SK-N-SH (cell line): ENCODE results near the gene GPX5. TPM values are rescaled to one million over a fixed set of nuclear protein-coding genes. Genes with fewer than 3 reads are reported as not detected.

Source experiments
- CTCF ChIA-PET: fragments of 300-600, 350-600 bp; formaldehyde crosslinking; extraction: SDS; loops from one replicate; lab custom pipeline; 2021; lab: Yijun Ruan, JAX
- POLR2A ChIA-PET: fragments of 350-600 bp; sonication (Branson Sonifier 250); formaldehyde crosslinking; extraction: SDS; loops from one replicate; lab custom pipeline; 2020; ENCODE audit warnings: antibody characterized with exemption, inconsistent platforms; lab: Yijun Ruan, JAX
- DNase-seq: peaks from one replicate; pipeline ENCODE4 v3.0.0; 2012
- H2AFZ ChIP-seq: fragments of 200-600 bp; sonication (generic); 2 replicates; pipeline ENCODE4 v1.8.1; 2016; ENCODE audit warnings: antibody characterized with exemption, mild to moderate bottlenecking, low read depth
- H3F3A ChIP-seq: fragments of 200-600 bp; sonication (generic); replicated peaks from 2 replicates; pipeline ENCODE3; 2016; ENCODE audit warnings: antibody characterized with exemption, mild to moderate bottlenecking; ENCODE audit not compliant: insufficient read depth
- H3K27ac ChIP-seq, 2 experiments: fragments of 200-500 bp in 1 of 2; fragments of 200-600 bp in 1 of 2; sonication (Bioruptor generic) in 1 of 2; sonication (generic), shearing (Covaris generic) in 1 of 2; 2 replicates each; pipeline versions ENCODE4 v1.5.1 to v1.6.1; 2014 to 2016; ENCODE audit warnings: low read depth in 2 of 2, inconsistent platforms in 1 of 2, low read length in 1 of 2, mild to moderate bottlenecking in 1 of 2, mixed read lengths in 1 of 2
- H3K27me3 ChIP-seq: fragments of 200-600 bp; sonication (generic), shearing (Covaris generic); 2 replicates; pipeline ENCODE4 v1.6.1; 2016; ENCODE audit warnings: mixed run types; ENCODE audit not compliant: insufficient read depth
- H3K36me3 ChIP-seq, 2 experiments: fragments of 200-500 bp in 1 of 2; fragments of 200-600 bp in 1 of 2; sonication (Bioruptor generic) in 1 of 2; sonication (generic) in 1 of 2; replicated peaks in 1 of 2; 2 replicates each; pipeline versions ENCODE3 to v1.5.1; 2014 to 2016; ENCODE audit warnings: low read length in 1 of 2, mild to moderate bottlenecking in 1 of 2; ENCODE audit not compliant: insufficient read depth in 2 of 2, control insufficient read depth in 1 of 2
- H3K4me1 ChIP-seq, 2 experiments: fragments of 200-500 bp in 1 of 2; fragments of 200-600 bp in 1 of 2; sonication (Bioruptor generic) in 1 of 2; sonication (generic), shearing (Covaris generic) in 1 of 2; 2 replicates each; pipeline versions ENCODE4 v1.5.1 to v1.6.1; 2014 to 2016; ENCODE audit warnings: low read depth in 1 of 2, low read length in 1 of 2, mixed run types in 1 of 2; ENCODE audit not compliant: insufficient read depth in 2 of 2, control insufficient read depth in 1 of 2
- H3K4me2 ChIP-seq: fragments of 200-600 bp; sonication (generic), shearing (Covaris generic); 2 replicates; pipeline ENCODE4 v1.6.1; 2017; ENCODE audit warnings: mixed run types
- H3K4me3 ChIP-seq, 2 experiments: fragments of 200-500 bp in 1 of 2; fragments of 200-600 bp in 1 of 2; sonication (Bioruptor generic) in 1 of 2; sonication (generic), shearing (Covaris generic) in 1 of 2; 2 replicates each; pipeline versions ENCODE4 v1.5.1 to v1.8.1; 2014 to 2016; ENCODE audit warnings: low read depth in 2 of 2, inconsistent platforms in 1 of 2, low read length in 1 of 2, mild to moderate bottlenecking in 1 of 2, mixed read lengths in 1 of 2, moderate library complexity in 1 of 2
- H3K79me2 ChIP-seq: fragments of 200-600 bp; sonication (generic); 2 replicates; pipeline ENCODE4 v1.8.1; 2017; ENCODE audit warnings: mild to moderate bottlenecking; ENCODE audit not compliant: insufficient read depth
- H3K9ac ChIP-seq: fragments of 200-600 bp; sonication (generic); 2 replicates; pipeline ENCODE4 v1.6.1; 2017; ENCODE audit warnings: mixed run types
- H3K9me2 ChIP-seq: fragments of 200-600 bp; sonication (generic); 2 replicates; pipeline ENCODE4 v1.6.1; 2017; ENCODE audit warnings: mixed run types
- H3K9me3 ChIP-seq: fragments of 200-600 bp; sonication (generic); 2 replicates; pipeline ENCODE4 v1.6.1; 2017; ENCODE audit warnings: mixed run types, mild to moderate bottlenecking, moderate library complexity
- H4K20me1 ChIP-seq: fragments of 200-600 bp; sonication (generic); 2 replicates; pipeline ENCODE4 v1.6.1; 2017; ENCODE audit warnings: mild to moderate bottlenecking, mixed run types; ENCODE audit not compliant: insufficient read depth
- CTCF ChIP-seq: fragments of 200-600 bp; sonication (generic); IDR thresholded peaks from 2 replicates; pipeline ENCODE4 v1.6.1; 2017; ENCODE audit warnings: antibody characterized with exemption, mild to moderate bottlenecking, moderate library complexity
- ELF1 ChIP-seq: IDR thresholded peaks from 2 replicates; pipeline ENCODE4 v1.4.0; 2012
- FOXM1 ChIP-seq: IDR thresholded peaks from 2 replicates; pipeline ENCODE4 v1.4.0; 2012; ENCODE audit warnings: low read depth, mild to moderate bottlenecking
- GABPA ChIP-seq: IDR thresholded peaks from 2 replicates; pipeline ENCODE4 v1.4.0; 2012; ENCODE audit warnings: low read depth, mild to moderate bottlenecking
- GATA2 ChIP-seq: sonication (generic); formaldehyde crosslinking; IDR thresholded peaks from 2 replicates; pipeline ENCODE4 v1.5.0; 2020; ENCODE audit warnings: mild to moderate bottlenecking, missing genetic modification reagents
- IRF3 ChIP-seq: fragments of 150-350 bp; IDR thresholded peaks from 2 replicates; pipeline ENCODE4 v1.6.1; 2016; ENCODE audit warnings: mild to moderate bottlenecking, low read depth, low read length
- JUND ChIP-seq: IDR thresholded peaks from 2 replicates; pipeline ENCODE4 v1.4.0; 2012
- MAX ChIP-seq: IDR thresholded peaks from 2 replicates; pipeline ENCODE4 v1.4.0; 2012; ENCODE audit warnings: low read depth
- MEF2A ChIP-seq: IDR thresholded peaks from 2 replicates; pipeline ENCODE4 v1.4.0; 2012; ENCODE audit warnings: low read depth, borderline replicate concordance
- MXI1 ChIP-seq: IDR thresholded peaks from 2 replicates; pipeline ENCODE4 v1.6.1; 2012; ENCODE audit warnings: mild to moderate bottlenecking, low read depth, low read length, improper control_type of control experiment
- NFIC ChIP-seq: IDR thresholded peaks from 2 replicates; pipeline ENCODE4 v1.4.0; 2012; ENCODE audit warnings: borderline replicate concordance
- NRF1 ChIP-seq: IDR thresholded peaks from 2 replicates; pipeline ENCODE4 v1.6.1; 2012; ENCODE audit warnings: low read depth, mild to moderate bottlenecking, low read length
- POLR2AphosphoS5 ChIP-seq: IDR thresholded peaks from 2 replicates; pipeline ENCODE4 v1.6.1; 2012; ENCODE audit warnings: low read depth, low read length
- RCOR1 ChIP-seq: fragments of 150-350 bp; IDR thresholded peaks from 2 replicates; pipeline ENCODE4 v1.6.1; 2017; ENCODE audit warnings: antibody characterized with exemption, low read length
- REST ChIP-seq: IDR thresholded peaks from 2 replicates; pipeline ENCODE4 v1.6.1; 2012; ENCODE audit warnings: mild to moderate bottlenecking, low read depth, low read length, moderate library complexity
- RFX5 ChIP-seq: IDR thresholded peaks from 2 replicates; pipeline ENCODE4 v1.6.1; 2012; ENCODE audit warnings: mild to moderate bottlenecking, improper control_type of control experiment, low read length
- RXRA ChIP-seq: IDR thresholded peaks from 2 replicates; pipeline ENCODE4 v1.4.0; 2012; ENCODE audit warnings: low read depth, mild to moderate bottlenecking, borderline replicate concordance
- TAF1 ChIP-seq: IDR thresholded peaks from 2 replicates; pipeline ENCODE4 v1.6.1; 2012; ENCODE audit warnings: low read depth, mild to moderate bottlenecking, low read length, moderate library complexity, borderline replicate concordance
- TCF12 ChIP-seq: IDR thresholded peaks from 2 replicates; pipeline ENCODE4 v1.4.0; 2012
- TEAD4 ChIP-seq: IDR thresholded peaks from 2 replicates; pipeline ENCODE4 v1.4.0; 2012; ENCODE audit warnings: mild to moderate bottlenecking, borderline replicate concordance; ENCODE audit not compliant: insufficient read depth
- WGBS: methylation state at CpG from one replicate; pipeline ENCODE4 v1.1.6; 2017; ENCODE audit warnings: low lambda C conversion rate; 5-methylcytosine and 5-hydroxymethylcytosine counted together
- polyA plus RNA-seq, 3 experiments: library from polyadenylated mRNA; depleted of rRNA; stranded (reverse); fragments of >200 nt; gene quantifications; 2 replicates each; pipeline ENCODE4 v1.2.3, GENCODE V29; 2012
- TF ChIP-seq, protein P1 (sequence below): IDR thresholded peaks from 2 replicates; pipeline ENCODE4 v1.4.0; 2012; ENCODE audit warnings: low read depth, borderline replicate concordance

GPX5 gene
- polyA plus RNA-seq, 1 of the 3 experiments (the other 2 are of a cell fraction): not detected

DNA sequence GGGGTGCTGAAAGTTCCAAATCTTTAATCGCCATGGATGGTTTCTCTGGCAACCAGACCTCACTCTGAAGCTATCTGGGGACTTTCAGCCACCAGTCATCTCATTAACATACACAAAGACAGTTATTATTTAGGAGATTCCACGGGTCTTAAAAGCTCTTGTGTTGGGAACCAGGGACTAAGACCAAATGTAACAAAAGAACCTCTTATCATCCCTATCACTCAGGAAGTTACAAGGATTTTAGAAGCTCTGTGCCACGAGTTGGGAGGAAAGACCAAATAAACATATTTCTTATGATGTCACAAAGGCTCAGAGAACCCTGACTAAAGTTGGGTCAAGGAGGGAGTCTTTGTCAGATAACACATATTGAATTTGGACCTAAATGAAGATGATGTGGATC, 27.8 kb upstream of the GPX5 start:
- 3% methylated on average over 3 of the region's 3 CpGs for WGBS

GRCh38 chr6:28501259-28501658, 24.4 kb upstream of the GPX5 start:
- POLR2A ChIA-PET: no interaction called here
- TF ChIP-seq GABPA: no peak
- TF ChIP-seq, protein P1, sequence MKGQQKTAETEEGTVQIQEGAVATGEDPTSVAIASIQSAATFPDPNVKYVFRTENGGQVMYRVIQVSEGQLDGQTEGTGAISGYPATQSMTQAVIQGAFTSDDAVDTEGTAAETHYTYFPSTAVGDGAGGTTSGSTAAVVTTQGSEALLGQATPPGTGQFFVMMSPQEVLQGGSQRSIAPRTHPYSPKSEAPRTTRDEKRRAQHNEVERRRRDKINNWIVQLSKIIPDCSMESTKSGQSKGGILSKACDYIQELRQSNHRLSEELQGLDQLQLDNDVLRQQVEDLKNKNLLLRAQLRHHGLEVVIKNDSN: no peak
- no peak for TF ChIP-seq MAX
- no peak for TF ChIP-seq POLR2AphosphoS5
- no peak for TF ChIP-seq RFX5
- no peak for TF ChIP-seq RXRA
- no peak for TF ChIP-seq MEF2A
- TF ChIP-seq REST: no peak
- no peak for TF ChIP-seq FOXM1
- TF ChIP-seq RCOR1: no peak
- TF ChIP-seq NRF1: no peak
- no peak for TF ChIP-seq TCF12
- no peak for TF ChIP-seq CTCF
- no peak for TF ChIP-seq TAF1
- no peak for TF ChIP-seq MXI1
- no peak for TF ChIP-seq ELF1
- no peak for TF ChIP-seq NFIC
- TF ChIP-seq IRF3: no peak

More for the DNA sequence above, 27.8 kb upstream of the GPX5 start:
- CTCF ChIA-PET: interaction anchor here (1.4 kb wide), 1 partner anchor 19 kb away, joined by 5 read pairs; no protein-coding TSS in a partner anchor
- Histone ChIP-seq H3K4me3 (no peak overlapping the region), H3K27ac (no peak overlapping the region), H4K20me1 (no peaks in the 10 kb centered on the region), H3K9me2 (no peaks in the 10 kb centered on the region), H3K27me3 (no peaks in the 10 kb centered on the region; the same call in 1 of the 2 replicates), H3K4me1 (no peaks in the 10 kb centered on the region), H3K9me3 (no peaks in the 10 kb centered on the region), H3K9ac (no peak overlapping the region), H3F3A (no peaks in the 10 kb centered on the region), H3K36me3 (no peaks in the 10 kb centered on the region), H3K79me2 (no peaks in the 10 kb centered on the region), H2AFZ (no peak overlapping the region), H3K4me2 (no peak overlapping the region)
- POLR2A ChIA-PET: no interaction called here
- no peak for DNase-seq
- TF ChIP-seq RFX5: no peak
- no peak for TF ChIP-seq JUND
- no peak for TF ChIP-seq TEAD4
- TF ChIP-seq FOXM1: no peak
- TF ChIP-seq MAX: no peak
- TF ChIP-seq NRF1: no peak
- no peak for TF ChIP-seq POLR2AphosphoS5
- no peak for TF ChIP-seq GATA2

More at GRCh38 chr6:28501259-28501658, 24.4 kb upstream of the GPX5 start:
- no peaks in the 10 kb centered on the region for H3F3A ChIP-seq
- H2AFZ ChIP-seq: no peak overlapping the region
- no peak overlapping the region for H3K9ac ChIP-seq
- H3K27me3 ChIP-seq: no peaks in the 10 kb centered on the region; the same call in 1 of the 2 replicates
- H3K4me1 ChIP-seq: no peaks in the 10 kb centered on the region
- no peak overlapping the region for H3K4me3 ChIP-seq
- 10% methylated on average over 6 of the region's 6 CpGs for WGBS
- no peaks in the 10 kb centered on the region for H4K20me1 ChIP-seq
- H3K27ac ChIP-seq: no peak overlapping the region
- no peaks in the 10 kb centered on the region for H3K36me3 ChIP-seq
- CTCF ChIA-PET: no interaction called here
- DNase-seq: no peak
- H3K9me3 ChIP-seq: no peaks in the 10 kb centered on the region
- H3K9me2 ChIP-seq: no peaks in the 10 kb centered on the region
- H3K79me2 ChIP-seq: no peaks in the 10 kb centered on the region
- H3K4me2 ChIP-seq: no peak overlapping the region
